Loucy (cell line): ENCODE measurements around the gene HAGH.

ENCODE experiments used
- H2AFZ ChIP-seq: fragments of 200-600 bp; sonication (generic); 2 replicates; pipeline ENCODE4 v1.6.0; 2016; ENCODE audit warnings: antibody characterized with exemption, mild to moderate bottlenecking, low read length, moderate library complexity
- H3F3A ChIP-seq: fragments of 200-600 bp; 2 replicates; pipeline ENCODE4 v1.6.0; 2016; ENCODE audit warnings: antibody characterized with exemption, low read depth, mild to moderate bottlenecking
- H3K27me3 ChIP-seq: fragments of 200-600 bp; sonication (generic); 2 replicates; pipeline ENCODE4 v1.6.1; 2014; ENCODE audit warnings: low read length, mild to moderate bottlenecking; ENCODE audit not compliant: insufficient read depth, poor library complexity, severe bottlenecking
- H3K36me3 ChIP-seq: fragments of 200-600 bp; sonication (generic); 2 replicates; pipeline ENCODE4 v1.6.1; 2016; ENCODE audit warnings: low read length; ENCODE audit not compliant: insufficient read depth
- H3K4me1 ChIP-seq: fragments of 200-600 bp; sonication (generic); 2 replicates; pipeline ENCODE4 v1.5.1; 2014; ENCODE audit warnings: low read length, mild to moderate bottlenecking; ENCODE audit not compliant: insufficient read depth, poor library complexity, severe bottlenecking
- H3K4me2 ChIP-seq: fragments of 200-600 bp; sonication (generic); 2 replicates; pipeline ENCODE4 v1.6.0; 2014; ENCODE audit warnings: antibody characterized with exemption, low read length, low read depth, mild to moderate bottlenecking; ENCODE audit not compliant: poor library complexity, severe bottlenecking
- H3K4me3 ChIP-seq: fragments of 200-600 bp; sonication (generic); 2 replicates; pipeline ENCODE4 v1.5.1; 2014; ENCODE audit warnings: low read length, mild to moderate bottlenecking, mixed read lengths; ENCODE audit not compliant: poor library complexity, severe bottlenecking
- H3K79me2 ChIP-seq: fragments of 200-600 bp; sonication (generic); 2 replicates; pipeline ENCODE4 v1.6.1; 2014; ENCODE audit warnings: low read length; ENCODE audit not compliant: insufficient read depth
- H3K9ac ChIP-seq: fragments of 200-600 bp; sonication (generic); 2 replicates; pipeline ENCODE4 v1.6.0; 2014; ENCODE audit warnings: mild to moderate bottlenecking, low read depth, low read length, moderate library complexity; ENCODE audit not compliant: poor library complexity, severe bottlenecking
- H3K9me2 ChIP-seq: fragments of 200-600 bp; sonication (generic); replicated peaks from 2 replicates; pipeline ENCODE4 v1.6.1; 2016; ENCODE audit warnings: low read depth, low read length, mixed read lengths
- H3K9me3 ChIP-seq: fragments of 200-600 bp; sonication (generic); 2 replicates; pipeline ENCODE4 v1.6.1; 2014; ENCODE audit warnings: mild to moderate bottlenecking, antibody characterized with exemption, low read length, low read depth; ENCODE audit not compliant: insufficient read depth
- H4K20me1 ChIP-seq: fragments of 200-600 bp; sonication (generic); 2 replicates; pipeline ENCODE4 v1.6.0; 2014; ENCODE audit warnings: antibody characterized with exemption, low read length, mild to moderate bottlenecking; ENCODE audit not compliant: insufficient read depth, poor library complexity, severe bottlenecking
- EZH2phosphoT487 ChIP-seq: fragments of 200-600 bp; IDR thresholded peaks from 2 replicates; pipeline ENCODE4 v1.6.1; 2018; ENCODE audit warnings: antibody characterized with exemption, mild to moderate bottlenecking, moderate library complexity, borderline replicate concordance
- TF ChIP-seq, protein P1 (sequence below): fragments of 200-600 bp; sonication (generic); conservative IDR thresholded peaks from 2 replicates; pipeline ENCODE4 v1.5.1; 2014; ENCODE audit warnings: mild to moderate bottlenecking, antibody characterized with exemption, low read length

The HAGH gene

DNA sequence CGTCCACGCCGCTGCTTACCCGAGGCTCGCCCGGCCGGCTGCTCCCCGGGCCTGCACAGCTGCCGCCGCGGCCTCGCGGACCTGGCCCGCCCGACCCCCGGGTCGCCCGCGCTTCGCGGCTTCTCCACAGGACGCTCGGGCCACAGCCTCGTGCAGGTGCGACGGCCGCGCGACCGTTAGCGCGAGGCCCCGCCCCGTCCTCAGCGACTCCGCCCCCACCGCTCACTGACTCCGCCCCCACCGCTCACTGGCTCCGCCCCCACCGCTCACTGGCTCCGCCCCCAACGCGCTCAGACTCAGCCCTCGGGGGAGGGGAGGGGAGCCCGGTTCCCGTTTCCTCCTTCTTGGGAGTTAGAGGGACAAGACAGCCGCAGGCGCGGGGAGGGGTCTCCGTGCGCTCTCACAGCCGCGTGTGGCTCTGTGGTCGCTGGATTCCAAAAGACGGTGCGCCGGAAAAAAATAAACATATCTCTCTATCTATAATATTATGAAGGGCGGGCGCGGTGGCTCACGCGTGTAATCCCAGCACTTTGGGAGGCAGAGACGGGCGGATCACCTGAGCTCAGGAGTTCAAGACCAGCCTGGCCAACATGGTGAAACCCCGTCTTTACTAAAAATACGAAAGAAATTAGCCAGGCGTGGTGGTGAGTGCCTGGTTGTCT is 45.5 kb upstream of the HAGH start, which contains the start of gene MEIOB:
TSS of gene MEIOB (minus strand) at position 191 of the 662 bp plus-strand sequence. CDS start 3,989 bp downstream, outside the sequence.
- Histone ChIP-seq H3K9me3 (no peaks in the 10 kb centered on the region), H3K9ac (no peak within 1 kb of the TSS), H3K4me2 (no peak within 1 kb of the TSS), H3K4me3 (no peak within 1 kb of the TSS), H3K27me3 (no peaks in the 10 kb centered on the region), H2AFZ (no peak within 1 kb of the TSS), H3K9me2 (no peaks in the 10 kb centered on the region), H3K79me2 (no peaks in the 10 kb centered on the region), H3K4me1 (no peaks in the 10 kb centered on the region), H3F3A (no peaks in the 10 kb centered on the region), H3K36me3 (no peaks in the 10 kb centered on the region), H4K20me1 (no peaks in the 10 kb centered on the region)
- TF ChIP-seq, protein P1, sequence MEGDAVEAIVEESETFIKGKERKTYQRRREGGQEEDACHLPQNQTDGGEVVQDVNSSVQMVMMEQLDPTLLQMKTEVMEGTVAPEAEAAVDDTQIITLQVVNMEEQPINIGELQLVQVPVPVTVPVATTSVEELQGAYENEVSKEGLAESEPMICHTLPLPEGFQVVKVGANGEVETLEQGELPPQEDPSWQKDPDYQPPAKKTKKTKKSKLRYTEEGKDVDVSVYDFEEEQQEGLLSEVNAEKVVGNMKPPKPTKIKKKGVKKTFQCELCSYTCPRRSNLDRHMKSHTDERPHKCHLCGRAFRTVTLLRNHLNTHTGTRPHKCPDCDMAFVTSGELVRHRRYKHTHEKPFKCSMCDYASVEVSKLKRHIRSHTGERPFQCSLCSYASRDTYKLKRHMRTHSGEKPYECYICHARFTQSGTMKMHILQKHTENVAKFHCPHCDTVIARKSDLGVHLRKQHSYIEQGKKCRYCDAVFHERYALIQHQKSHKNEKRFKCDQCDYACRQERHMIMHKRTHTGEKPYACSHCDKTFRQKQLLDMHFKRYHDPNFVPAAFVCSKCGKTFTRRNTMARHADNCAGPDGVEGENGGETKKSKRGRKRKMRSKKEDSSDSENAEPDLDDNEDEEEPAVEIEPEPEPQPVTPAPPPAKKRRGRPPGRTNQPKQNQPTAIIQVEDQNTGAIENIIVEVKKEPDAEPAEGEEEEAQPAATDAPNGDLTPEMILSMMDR: no peak
- no peak for TF ChIP-seq EZH2phosphoT487

DNA sequence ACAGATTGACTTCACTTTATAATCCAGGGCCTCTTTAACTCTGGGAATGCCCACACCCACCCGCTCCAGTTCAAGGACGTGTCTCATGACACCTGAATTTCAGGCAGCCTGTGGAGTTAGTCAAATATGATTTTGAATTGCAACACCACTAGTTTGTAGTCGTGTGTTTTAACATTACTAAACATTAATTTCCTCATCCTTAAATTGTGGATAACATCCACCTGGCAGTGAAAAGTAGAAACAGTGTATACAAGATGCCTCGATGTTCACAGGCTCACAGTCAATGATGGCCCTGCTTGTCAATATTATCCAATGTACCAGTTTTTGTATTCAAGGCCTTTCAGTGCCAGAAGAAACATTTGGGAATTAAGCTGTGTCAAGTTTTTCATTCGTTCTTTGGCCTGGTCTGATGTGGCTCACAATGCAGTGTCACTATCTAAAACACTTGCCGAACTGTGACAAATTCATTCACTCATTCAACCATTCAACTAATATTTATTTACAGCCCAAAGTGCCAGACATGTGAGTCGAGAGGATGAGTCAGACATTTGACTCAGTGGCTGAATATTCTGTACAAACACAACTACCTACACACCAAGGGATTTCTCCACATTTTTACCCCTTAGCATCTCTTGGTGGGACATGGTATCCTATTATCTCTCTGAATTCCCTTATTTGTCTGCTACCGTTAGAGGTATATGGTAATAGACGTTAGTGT is 43.9 kb upstream of the HAGH start:
- H3K9ac ChIP-seq: no peak overlapping the region
- H3K4me1 ChIP-seq: no peaks in the 10 kb centered on the region
- no peak overlapping the region for H3K4me2 ChIP-seq
- H3F3A ChIP-seq: no peaks in the 10 kb centered on the region
- no peak overlapping the region for H2AFZ ChIP-seq
- no peaks in the 10 kb centered on the region for H3K27me3 ChIP-seq
- H3K9me2 ChIP-seq: no peaks in the 10 kb centered on the region
- H4K20me1 ChIP-seq: no peaks in the 10 kb centered on the region
- no peaks in the 10 kb centered on the region for H3K9me3 ChIP-seq
- TF ChIP-seq, protein P1: no peak
- TF ChIP-seq EZH2phosphoT487: no peak
- no peaks in the 10 kb centered on the region for H3K36me3 ChIP-seq
- H3K79me2 ChIP-seq: no peaks in the 10 kb centered on the region
- no peak overlapping the region for H3K4me3 ChIP-seq

GRCh38 chr16:1865902-1866690 is 39.5 kb upstream of the HAGH start:
- no peaks in the 10 kb centered on the region for H3K9me3 ChIP-seq
- H3K79me2 ChIP-seq: no peaks in the 10 kb centered on the region
- no peak for TF ChIP-seq EZH2phosphoT487
- TF ChIP-seq, protein P1: no peak
- no peak overlapping the region for H3K9ac ChIP-seq
- H3K36me3 ChIP-seq: no peaks in the 10 kb centered on the region
- H3K27me3 ChIP-seq: no peaks in the 10 kb centered on the region
- H2AFZ ChIP-seq: no peak overlapping the region
- H3K4me1 ChIP-seq: no peaks in the 10 kb centered on the region
- no peaks in the 10 kb centered on the region for H4K20me1 ChIP-seq
- no peak overlapping the region for H3K4me3 ChIP-seq
- no peaks in the 10 kb centered on the region for H3F3A ChIP-seq
- no peak overlapping the region for H3K4me2 ChIP-seq
- H3K9me2 ChIP-seq: no peaks in the 10 kb centered on the region
